ENCODE measurements around the gene MACROD2. TPM values are rescaled to one million over a fixed set of nuclear protein-coding genes. Genes with fewer than 3 reads are reported as not detected.

MACROD2 gene
- total and polyA plus RNA-seq, 2 experiments from 2014 or later, result 2.8 to 4.3 TPM

DNA sequence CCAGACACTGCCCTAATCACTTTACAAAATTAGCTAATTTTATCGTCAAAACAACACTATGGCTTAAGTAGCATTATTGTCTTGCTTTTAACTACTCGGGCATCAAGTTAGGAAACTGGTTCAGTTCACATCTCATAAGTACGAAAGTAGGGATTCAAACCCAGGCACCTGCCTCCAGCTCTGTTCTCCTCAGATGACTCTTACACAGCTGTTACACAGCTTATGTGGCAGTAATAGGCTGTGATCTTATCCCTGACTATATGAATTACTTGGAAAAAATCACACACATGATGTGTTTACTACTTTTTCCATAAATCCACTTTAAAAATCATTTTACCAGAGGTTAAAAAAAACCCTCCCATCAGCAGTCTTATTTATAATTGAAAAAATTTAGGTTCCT is 731.3 kb downstream of the MACROD2 start (continued):
- TF ChIP-seq, protein P1, sequence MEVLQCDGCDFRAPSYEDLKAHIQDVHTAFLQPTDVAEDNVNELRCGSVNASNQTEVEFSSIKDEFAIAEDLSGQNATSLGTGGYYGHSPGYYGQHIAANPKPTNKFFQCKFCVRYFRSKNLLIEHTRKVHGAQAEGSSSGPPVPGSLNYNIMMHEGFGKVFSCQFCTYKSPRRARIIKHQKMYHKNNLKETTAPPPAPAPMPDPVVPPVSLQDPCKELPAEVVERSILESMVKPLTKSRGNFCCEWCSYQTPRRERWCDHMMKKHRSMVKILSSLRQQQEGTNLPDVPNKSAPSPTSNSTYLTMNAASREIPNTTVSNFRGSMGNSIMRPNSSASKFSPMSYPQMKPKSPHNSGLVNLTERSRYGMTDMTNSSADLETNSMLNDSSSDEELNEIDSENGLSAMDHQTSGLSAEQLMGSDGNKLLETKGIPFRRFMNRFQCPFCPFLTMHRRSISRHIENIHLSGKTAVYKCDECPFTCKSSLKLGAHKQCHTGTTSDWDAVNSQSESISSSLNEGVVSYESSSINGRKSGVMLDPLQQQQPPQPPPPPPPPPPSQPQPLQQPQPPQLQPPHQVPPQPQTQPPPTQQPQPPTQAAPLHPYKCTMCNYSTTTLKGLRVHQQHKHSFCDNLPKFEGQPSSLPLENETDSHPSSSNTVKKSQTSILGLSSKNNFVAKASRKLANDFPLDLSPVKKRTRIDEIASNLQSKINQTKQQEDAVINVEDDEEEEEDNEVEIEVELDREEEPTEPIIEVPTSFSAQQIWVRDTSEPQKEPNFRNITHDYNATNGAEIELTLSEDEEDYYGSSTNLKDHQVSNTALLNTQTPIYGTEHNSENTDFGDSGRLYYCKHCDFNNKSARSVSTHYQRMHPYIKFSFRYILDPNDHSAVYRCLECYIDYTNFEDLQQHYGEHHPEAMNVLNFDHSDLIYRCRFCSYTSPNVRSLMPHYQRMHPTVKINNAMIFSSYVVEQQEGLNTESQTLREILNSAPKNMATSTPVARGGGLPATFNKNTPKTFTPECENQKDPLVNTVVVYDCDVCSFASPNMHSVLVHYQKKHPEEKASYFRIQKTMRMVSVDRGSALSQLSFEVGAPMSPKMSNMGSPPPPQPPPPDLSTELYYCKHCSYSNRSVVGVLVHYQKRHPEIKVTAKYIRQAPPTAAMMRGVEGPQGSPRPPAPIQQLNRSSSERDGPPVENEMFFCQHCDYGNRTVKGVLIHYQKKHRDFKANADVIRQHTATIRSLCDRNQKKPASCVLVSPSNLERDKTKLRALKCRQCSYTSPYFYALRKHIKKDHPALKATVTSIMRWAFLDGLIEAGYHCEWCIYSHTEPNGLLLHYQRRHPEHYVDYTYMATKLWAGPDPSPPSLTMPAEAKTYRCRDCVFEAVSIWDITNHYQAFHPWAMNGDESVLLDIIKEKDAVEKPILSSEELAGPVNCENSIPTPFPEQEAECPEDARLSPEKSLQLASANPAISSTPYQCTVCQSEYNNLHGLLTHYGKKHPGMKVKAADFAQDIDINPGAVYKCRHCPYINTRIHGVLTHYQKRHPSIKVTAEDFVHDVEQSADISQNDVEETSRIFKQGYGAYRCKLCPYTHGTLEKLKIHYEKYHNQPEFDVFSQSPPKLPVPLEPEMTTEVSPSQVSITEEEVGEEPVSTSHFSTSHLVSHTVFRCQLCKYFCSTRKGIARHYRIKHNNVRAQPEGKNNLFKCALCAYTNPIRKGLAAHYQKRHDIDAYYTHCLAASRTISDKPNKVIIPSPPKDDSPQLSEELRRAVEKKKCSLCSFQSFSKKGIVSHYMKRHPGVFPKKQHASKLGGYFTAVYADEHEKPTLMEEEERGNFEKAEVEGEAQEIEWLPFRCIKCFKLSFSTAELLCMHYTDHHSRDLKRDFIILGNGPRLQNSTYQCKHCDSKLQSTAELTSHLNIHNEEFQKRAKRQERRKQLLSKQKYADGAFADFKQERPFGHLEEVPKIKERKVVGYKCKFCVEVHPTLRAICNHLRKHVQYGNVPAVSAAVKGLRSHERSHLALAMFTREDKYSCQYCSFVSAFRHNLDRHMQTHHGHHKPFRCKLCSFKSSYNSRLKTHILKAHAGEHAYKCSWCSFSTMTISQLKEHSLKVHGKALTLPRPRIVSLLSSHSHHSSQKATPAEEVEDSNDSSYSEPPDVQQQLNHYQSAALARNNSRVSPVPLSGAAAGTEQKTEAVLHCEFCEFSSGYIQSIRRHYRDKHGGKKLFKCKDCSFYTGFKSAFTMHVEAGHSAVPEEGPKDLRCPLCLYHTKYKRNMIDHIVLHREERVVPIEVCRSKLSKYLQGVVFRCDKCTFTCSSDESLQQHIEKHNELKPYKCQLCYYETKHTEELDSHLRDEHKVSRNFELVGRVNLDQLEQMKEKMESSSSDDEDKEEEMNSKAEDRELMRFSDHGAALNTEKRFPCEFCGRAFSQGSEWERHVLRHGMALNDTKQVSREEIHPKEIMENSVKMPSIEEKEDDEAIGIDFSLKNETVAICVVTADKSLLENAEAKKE (CRISPR knock-in tag; IDR thresholded peaks at IDR 0.05), result no peak
- TF ChIP-seq POLR2AphosphoS5 (IDR thresholded peaks at IDR 0.05; ENCODE audit: low read depth), result no peak
- no peak for TF ChIP-seq STAT1 (IDR thresholded peaks at IDR 0.05; ENCODE audit: unreplicated experiment)

DNA sequence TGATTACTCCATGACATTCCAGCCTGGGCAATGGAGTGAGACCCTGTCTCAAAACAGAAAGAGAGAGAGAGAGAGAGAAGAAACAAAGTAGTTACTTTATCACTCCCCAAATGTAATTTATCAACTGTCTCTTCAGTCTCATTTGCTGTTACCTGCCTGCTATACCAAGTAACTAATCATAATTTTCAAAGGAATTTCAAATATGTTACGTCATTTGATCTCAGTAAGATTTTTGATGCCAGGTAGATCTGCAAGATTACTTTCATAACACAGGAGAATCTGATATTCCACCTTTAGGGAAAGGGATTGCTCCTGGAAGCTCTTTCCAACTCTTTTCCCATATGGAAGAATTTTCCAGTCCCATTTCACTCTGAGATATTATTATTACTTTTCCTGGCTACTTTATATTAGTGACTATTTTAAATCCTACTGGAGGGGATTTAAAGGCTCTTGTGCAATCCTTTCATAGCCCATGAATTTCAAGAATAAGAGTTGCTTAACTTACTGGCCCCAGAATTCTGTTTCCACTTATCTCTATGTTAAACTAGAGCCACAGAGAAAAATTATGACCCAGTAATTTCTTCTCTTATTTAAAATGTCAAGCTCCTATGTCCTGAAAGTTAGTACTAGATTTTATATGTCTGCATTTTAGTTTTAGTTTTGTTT is 732.3 kb downstream of the MACROD2 start:
- H3K4me3 ChIP-seq, result no peak overlapping the region
- H2AFZ ChIP-seq, result no peak overlapping the region
- peaks cover 8% of the 10 kb centered on the region for H3K4me1 Mint-ChIP-seq
- no peaks in the 10 kb centered on the region for H3K27me3 ChIP-seq (ENCODE audit: insufficient read depth)
- TF ChIP-seq POLR2AphosphoS5 (IDR thresholded peaks at IDR 0.05; ENCODE audit: low read depth) (no peak), ZNF114 (CRISPR knock-in tag; IDR thresholded peaks at IDR 0.05) (no peak), JUNB (IDR thresholded peaks at IDR 0.05; ENCODE audit: unreplicated experiment) (no peak), CREB1 (CRISPR knock-in tag; IDR thresholded peaks at IDR 0.05; ENCODE audit: low read depth) (no peak), ZNF331 (CRISPR knock-in tag; IDR thresholded peaks at IDR 0.05; ENCODE audit: low read depth) (no peak)
- TF ChIP-seq, protein P2, sequence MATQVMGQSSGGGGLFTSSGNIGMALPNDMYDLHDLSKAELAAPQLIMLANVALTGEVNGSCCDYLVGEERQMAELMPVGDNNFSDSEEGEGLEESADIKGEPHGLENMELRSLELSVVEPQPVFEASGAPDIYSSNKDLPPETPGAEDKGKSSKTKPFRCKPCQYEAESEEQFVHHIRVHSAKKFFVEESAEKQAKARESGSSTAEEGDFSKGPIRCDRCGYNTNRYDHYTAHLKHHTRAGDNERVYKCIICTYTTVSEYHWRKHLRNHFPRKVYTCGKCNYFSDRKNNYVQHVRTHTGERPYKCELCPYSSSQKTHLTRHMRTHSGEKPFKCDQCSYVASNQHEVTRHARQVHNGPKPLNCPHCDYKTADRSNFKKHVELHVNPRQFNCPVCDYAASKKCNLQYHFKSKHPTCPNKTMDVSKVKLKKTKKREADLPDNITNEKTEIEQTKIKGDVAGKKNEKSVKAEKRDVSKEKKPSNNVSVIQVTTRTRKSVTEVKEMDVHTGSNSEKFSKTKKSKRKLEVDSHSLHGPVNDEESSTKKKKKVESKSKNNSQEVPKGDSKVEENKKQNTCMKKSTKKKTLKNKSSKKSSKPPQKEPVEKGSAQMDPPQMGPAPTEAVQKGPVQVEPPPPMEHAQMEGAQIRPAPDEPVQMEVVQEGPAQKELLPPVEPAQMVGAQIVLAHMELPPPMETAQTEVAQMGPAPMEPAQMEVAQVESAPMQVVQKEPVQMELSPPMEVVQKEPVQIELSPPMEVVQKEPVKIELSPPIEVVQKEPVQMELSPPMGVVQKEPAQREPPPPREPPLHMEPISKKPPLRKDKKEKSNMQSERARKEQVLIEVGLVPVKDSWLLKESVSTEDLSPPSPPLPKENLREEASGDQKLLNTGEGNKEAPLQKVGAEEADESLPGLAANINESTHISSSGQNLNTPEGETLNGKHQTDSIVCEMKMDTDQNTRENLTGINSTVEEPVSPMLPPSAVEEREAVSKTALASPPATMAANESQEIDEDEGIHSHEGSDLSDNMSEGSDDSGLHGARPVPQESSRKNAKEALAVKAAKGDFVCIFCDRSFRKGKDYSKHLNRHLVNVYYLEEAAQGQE (IDR thresholded peaks at IDR 0.05; ENCODE audit: unreplicated experiment), result no peak
- TF ChIP-seq, protein P3, sequence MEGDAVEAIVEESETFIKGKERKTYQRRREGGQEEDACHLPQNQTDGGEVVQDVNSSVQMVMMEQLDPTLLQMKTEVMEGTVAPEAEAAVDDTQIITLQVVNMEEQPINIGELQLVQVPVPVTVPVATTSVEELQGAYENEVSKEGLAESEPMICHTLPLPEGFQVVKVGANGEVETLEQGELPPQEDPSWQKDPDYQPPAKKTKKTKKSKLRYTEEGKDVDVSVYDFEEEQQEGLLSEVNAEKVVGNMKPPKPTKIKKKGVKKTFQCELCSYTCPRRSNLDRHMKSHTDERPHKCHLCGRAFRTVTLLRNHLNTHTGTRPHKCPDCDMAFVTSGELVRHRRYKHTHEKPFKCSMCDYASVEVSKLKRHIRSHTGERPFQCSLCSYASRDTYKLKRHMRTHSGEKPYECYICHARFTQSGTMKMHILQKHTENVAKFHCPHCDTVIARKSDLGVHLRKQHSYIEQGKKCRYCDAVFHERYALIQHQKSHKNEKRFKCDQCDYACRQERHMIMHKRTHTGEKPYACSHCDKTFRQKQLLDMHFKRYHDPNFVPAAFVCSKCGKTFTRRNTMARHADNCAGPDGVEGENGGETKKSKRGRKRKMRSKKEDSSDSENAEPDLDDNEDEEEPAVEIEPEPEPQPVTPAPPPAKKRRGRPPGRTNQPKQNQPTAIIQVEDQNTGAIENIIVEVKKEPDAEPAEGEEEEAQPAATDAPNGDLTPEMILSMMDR (conservative IDR thresholded peaks at IDR 0.05; ENCODE audit: low read depth in 2 of 2), result no peak
- H3K4me1 ChIP-seq (ENCODE audit: insufficient read depth), result no peaks in the 10 kb centered on the region
- H3K27ac ChIP-seq (ENCODE audit: low read depth), result no peak overlapping the region
- H3F3A ChIP-seq (replicated peaks; ENCODE audit: low read depth), result no peaks in the 10 kb centered on the region
- no peaks in the 10 kb centered on the region for H3K27me3 Mint-ChIP-seq (ENCODE audit: insufficient read depth, low read depth, poor library complexity)
- no peaks in the 10 kb centered on the region for H3K36me3 ChIP-seq (ENCODE audit: insufficient read depth)
- ATAC-seq (no peak), DNase-seq (ENCODE audit: low spot score) (no peak)
- H3K4me2 ChIP-seq, result no peak overlapping the region
- no peaks in the 10 kb centered on the region for H3K36me3 Mint-ChIP-seq (ENCODE audit: low read depth)
- no peak overlapping the region for H3K4me3 Mint-ChIP-seq
- no peak overlapping the region for H3K27ac Mint-ChIP-seq
- no peaks in the 10 kb centered on the region for H4K20me1 ChIP-seq (replicated peaks; ENCODE audit: insufficient read depth)
- no peaks in the 10 kb centered on the region; the same call in 1 of the 2 replicates for H3K9me2 ChIP-seq (ENCODE audit: insufficient read depth)
- H3K9me3 Mint-ChIP-seq, result no peaks in the 10 kb centered on the region
- H3K79me2 ChIP-seq (replicated peaks; ENCODE audit: insufficient read depth), result no peaks in the 10 kb centered on the region

Measured in GM23338 (cell line).